Activated CD4-positive, alpha-beta T cell treated with anti-CD3 and anti-CD28 coated beads, Interleukin-10, Interleukin-2, amounts not matched to agents 100 ng/mL and 50 ng/mL, durations not matched to agents 16 hours and 8 hours (primary cell): ENCODE results near the gene UPK2.
A peak's percentile ranks its signal among the peaks of the same experiment; 100 is the strongest.

Experiments
- DNase-seq: peaks from one replicate; pipeline ENCODE4 v3.0.0-alpha.2; 2020

Gene UPK2

DNA sequence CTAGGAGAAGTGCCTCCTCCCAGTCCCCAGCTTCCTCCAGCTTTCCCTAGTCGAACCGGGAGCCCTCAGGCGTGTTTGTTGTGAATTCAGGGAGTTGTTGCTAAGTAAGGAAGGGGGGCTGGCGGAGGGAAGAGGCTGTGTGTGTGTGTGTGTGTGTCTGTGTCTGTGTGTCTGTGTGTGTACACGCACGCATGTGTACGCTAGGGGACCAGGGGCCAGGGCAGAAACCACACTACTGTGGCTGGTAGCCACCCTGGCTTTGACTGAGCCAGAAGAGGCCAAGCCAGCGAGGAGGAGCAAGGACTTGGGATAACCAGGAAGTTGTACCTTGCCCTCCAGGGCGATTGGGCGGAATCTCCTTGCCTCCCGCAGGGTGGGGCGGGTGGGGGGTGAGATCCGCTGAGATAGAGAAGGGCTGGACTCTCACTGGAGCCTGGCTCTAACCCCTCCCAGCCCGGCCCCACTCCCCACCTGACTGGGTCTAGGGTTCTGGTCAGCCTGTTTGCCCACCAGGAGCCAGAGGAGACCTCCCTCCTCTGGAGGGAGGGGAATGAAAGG, 37.9 kb upstream of the UPK2 start:
- DNase-seq, result peak; percentile 38

- no peak for DNase-seq
Measured at GRCh38 chr11:118918686-118919280, 37.3 kb upstream of the UPK2 start.

GRCh38 chr11:118921121-118921928, 34.8 kb upstream of the UPK2 start:
- no peak for DNase-seq

DNA sequence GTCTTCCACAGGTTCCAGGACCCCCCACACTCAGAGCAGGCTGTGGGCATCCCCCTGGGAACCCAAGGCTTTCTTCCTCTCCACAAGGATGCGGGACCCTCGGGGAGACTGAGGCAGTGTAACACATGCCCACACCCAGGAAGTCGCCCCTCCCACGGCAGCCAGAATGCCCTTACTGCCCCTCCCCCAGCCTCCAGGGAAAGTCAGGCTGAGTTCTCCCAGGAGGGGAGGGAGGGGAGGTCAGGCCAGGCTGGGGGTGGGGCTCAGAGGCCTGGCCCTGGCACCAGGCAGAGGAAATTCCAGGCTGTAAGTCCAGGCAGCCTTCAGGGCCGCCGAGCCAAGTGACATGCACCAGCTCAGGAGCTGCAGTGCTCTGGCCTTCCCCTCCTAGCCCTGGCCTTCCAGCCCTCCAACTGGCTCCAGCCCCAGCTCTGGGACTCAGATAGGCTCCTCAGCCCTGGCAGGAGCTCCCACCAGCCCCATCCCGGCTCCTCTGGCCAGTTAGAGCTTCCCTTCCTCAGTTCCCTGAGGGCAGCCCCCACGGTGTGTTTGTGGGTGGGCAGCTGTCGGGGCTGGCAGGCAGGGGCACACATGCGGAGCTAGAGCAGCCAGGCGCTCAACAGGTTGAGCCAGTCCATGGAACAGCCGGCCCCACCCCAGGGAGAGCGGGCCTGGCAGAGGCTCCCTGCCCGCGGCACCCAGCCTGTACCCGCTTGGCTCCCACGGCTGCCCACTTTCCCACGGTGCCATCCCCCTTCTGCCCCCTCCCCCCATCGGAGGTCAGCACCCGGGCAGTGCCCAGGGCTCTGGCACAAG, 34.0 kb upstream of the UPK2 start:
- no peak for DNase-seq

- no peak for DNase-seq
Measured at GRCh38 chr11:118922745-118923627, 33.1 kb upstream of the UPK2 start.

DNA sequence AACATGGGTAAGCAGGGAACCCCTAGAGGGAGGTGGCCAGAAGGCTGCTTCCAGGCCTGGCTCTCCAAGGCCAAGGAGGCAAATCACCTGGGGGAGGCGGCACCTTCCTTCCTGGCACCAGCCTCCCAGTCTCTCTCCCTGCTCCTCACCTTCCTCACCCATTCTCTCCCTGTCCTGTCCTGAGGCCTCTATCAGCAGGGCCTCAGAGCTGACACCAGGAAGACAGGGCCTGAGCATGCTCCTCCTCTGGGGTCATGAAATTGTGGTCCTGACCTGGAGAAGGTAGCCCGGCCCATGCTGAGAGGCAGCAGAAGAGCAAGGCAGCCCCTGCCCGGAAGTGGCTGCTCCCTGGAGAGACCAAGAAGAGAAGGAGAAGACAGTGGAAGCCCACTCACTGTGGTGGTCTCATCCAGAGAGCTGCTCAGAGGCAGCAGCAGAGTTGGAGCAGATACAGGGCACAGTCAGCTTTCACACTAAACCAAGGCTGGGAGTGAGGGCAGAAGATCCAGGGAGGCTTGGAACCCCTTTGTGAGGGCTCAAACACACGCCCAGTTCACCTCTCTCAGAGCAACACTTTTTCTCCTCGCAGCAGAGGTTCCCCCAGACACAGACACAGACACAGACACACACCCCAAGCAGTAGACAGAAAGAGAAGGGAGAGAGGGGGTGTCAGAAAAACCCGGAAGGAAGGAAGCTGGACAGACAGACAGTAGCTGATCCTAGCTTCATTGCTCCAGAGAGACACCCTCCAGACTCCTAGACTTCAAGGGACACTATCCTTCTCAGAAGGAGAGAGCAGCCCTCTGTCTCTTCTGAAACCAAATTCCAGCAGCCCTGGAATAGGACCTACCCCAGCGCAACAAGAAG, 32.1 kb upstream of the UPK2 start:
- no peak for DNase-seq

DNA sequence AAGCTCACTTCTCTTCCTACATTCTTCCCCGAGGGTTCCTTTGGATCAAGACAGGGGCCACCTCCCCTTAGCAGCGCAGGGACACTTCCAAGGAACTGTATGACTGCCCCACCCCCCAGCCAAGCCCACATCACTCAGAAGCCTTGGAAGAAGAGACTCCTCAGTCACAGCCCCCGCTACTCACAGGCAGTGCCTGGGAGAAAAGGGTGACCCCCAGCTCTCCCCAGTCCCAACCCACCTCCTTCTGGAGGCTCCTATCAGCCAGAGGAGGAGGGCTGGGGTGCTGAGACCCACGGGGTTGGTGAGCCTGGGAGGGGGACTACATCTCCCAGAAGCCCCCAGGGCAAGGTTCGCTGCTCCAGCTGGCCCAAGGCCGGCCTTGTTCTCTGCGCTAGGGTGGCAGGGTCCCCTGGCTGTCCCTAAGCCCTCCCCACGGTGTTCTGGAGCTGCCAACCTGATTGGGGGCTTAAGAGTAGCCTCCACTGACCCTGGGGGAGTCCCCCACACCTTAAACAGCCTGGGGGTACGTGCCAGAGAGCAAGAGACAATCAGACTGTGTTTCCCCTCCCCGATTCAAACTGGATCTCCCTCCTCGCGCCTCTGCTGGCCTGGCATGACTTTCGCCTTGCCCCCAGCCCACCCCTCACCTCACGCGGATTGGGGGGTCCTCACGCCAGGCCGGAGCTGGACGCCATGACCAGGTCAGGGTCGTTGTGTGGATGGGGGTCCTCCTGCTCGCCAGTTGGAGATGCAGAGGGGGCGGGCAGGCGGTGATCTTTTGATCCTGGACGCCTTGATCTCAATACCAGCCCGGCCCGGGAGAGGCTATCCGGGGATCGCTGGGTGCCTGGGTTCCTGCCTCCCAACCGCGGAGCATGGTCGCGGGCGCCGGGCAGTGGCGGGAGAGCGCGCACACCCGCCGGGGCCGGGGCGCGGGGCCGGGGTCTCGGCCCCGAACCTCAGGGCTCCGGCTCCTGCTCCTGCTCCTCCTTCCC, 31.2 kb upstream of the UPK2 start:
- DNase-seq, result peak; percentile 70

- DNase-seq, result no peak
Measured at GRCh38 chr11:118927554-118928100, 28.5 kb upstream of the UPK2 start.

DNA sequence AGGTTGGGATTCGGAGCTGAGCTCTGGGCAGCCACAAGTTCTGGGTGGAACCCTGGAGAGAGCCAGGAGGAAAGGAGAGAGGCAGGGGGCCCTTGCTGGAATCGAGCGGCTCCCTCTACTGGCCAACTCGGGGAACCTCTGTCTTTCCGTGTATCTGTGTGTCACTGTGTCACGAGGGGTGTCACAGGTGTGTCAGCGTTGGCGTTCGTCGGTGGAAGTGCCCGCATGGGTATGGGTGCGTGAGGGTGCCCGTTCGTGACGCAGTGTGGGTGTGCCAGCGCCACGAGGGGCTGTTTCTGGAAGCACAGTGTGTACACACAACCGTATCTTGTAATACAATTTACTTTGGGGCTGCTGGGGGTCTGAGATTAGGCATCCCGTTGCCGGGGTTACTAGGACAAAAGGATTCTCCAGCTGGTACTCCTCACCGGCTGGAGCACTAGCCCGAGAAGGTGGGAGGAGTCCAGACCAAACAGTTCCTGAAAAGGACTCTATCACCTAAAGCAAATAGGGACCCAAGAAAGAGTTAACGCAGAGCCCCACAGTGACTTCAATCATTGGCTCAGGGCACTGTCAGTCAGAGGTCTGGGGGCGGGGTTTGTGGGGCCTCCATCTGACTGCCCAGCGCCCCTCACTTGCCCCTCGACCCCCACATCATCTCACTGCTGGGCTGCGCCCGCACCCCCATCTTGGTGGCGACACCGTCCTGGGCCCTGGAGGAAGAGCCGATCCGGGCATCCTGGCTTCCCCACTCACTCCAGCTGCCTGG, 27.8 kb upstream of the UPK2 start:
- DNase-seq, result peak; percentile 93

DNA sequence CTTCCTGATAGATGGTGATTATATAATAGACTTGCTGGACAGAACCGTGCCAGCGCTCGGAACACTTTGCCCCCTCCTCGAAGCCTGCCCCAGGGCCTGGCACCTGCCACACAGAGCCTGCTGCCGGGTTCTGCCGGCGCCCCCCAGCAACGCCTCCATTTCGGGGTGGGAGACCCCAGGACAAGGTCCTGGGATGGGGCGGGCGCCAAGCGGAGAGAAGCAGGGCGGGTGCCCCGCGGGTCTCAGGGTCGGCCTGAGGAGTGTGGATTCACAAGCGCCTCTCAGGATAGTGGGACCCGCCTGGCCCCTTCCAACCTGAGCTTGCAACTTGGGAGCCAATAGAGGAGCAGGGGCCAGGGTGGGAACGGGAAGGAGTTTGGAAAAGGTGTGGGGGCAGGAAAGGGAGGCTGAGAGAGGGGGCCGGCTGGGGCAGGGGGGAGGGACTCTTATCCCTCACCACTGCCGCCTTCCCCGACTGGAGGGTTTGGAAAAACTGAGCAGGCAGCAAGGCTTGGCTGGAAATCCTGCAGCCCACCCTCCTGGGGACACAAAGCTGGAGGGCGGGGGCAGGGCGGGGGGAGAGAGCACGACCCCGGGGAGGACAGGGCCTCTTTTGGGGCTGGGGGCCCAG, 27.1 kb upstream of the UPK2 start:
- no peak for DNase-seq

- peak; percentile 72 for DNase-seq
Measured at GRCh38 chr11:118929501-118930093, 26.5 kb upstream of the UPK2 start.

GRCh38 chr11:118930094-118930712, 25.9 kb upstream of the UPK2 start:
- DNase-seq, result peak; percentile 86

GRCh38 chr11:118931571-118931970, 24.5 kb upstream of the UPK2 start:
- no peak for DNase-seq

DNA sequence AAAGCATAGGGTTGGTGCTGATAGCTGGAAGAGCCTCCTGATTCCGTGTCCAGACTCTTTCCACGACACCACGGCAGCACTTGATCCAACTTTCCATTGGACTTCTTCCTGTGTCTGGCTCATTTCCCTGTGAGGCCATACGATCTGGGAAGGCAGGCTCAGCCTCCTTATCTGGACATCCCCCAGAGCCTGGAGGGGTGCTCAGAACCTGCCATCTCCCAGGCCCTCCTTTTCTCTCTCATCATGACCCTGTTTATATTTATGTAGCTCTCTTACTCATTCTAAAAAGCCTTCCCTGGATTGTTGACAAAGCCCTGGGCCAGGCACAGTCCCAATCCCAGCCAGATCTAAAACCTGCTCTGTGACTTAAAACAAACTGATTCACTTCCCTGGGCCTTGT, 22.6 kb upstream of the UPK2 start:
- no peak for DNase-seq

DNA sequence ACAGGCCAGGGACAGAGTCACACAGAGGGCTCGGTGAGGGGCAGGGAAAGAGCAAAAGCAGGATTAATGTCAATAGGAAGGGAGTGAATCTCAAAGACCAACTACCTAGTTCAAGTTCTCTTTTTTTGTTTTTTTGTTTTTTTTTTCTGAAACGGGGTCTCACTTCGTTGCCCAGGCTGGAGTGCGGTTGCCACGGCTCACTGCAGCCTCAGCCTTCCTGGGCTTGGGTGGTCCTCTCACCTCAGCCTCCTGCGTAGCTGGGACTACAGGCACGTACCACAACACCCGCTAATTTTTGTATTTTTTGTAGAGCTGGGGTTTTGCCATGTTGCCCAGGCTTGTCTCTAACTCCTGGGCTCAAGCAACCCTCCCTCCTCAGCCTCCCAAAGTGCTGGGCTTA, 20.7 kb upstream of the UPK2 start:
- DNase-seq, result no peak

GRCh38 chr11:118938491-118939403, 17.4 kb upstream of the UPK2 start:
- no peak for DNase-seq
